Left lung (tissue), 10 donors: ENCODE results near the gene TST. TPM values are rescaled to one million over a fixed set of nuclear protein-coding genes. Genes with fewer than 3 reads are reported as not detected.
A peak's percentile ranks its signal among the peaks of the same experiment; 100 is the strongest.

Experiments used
- ATAC-seq: fragments of 200-7000 bp; cut with Tn5 transposase; one replicate; pipeline ENCODE4 v1.9.1; 2020; ENCODE audit warnings: moderate library complexity
- DNase-seq, 4 donors: peaks; one replicate each; pipeline ENCODE4 v3.0.0-alpha.2; 2013 to 2020
- H3K27ac ChIP-seq, 2 donors: fragments of 200-600 bp; sonication (generic) in 1 of 2; one replicate each; pipeline versions ENCODE4 v1.5.0 to v1.8.0; 2020 to 2021
- H3K27me3 ChIP-seq, 2 donors: fragments of 200-600 bp; sonication (generic) in 1 of 2; one replicate each; pipeline versions ENCODE4 v1.5.0 to v1.8.0; 2020 to 2021
- H3K36me3 ChIP-seq, 2 donors: fragments of 200-600 bp; sonication (generic) in 1 of 2; one replicate each; pipeline versions ENCODE4 v1.5.0 to v1.8.0; 2020 to 2021
- H3K4me1 ChIP-seq, 2 donors: fragments of 200-600 bp; one replicate each; pipeline ENCODE4 v1.8.0; 2021
- H3K4me3 ChIP-seq, 2 donors: fragments of 200-600 bp; sonication (generic) in 1 of 2; one replicate each; pipeline versions ENCODE4 v1.5.0 to v1.8.0; 2020 to 2021; ENCODE audit warnings: mild to moderate bottlenecking in 1 of 2
- H3K9me3 ChIP-seq, 2 donors: fragments of 200-600 bp; sonication (generic) in 1 of 2; one replicate each; pipeline versions ENCODE4 v1.5.0 to v1.8.0; 2020 to 2021
- intact Hi-C, 2 donors: fragments of 100-400 bp; cut with DNase I; formaldehyde crosslinking; loops; one replicate each; pipeline versions ENCODE4 v1.11.2 to v1.14.2; 2022
- polyA plus RNA-seq, 6 donors: library from polyadenylated mRNA; unstranded; fragments of 120-200 nt; gene quantifications; one replicate each; pipeline ENCODE4 v1.2.1, GENCODE V29; 2013; ENCODE audit not compliant: insufficient read length in 6 of 6
- total RNA-seq, 2 donors: library from RNA; stranded (reverse); fragmentation: NEBNext Ultra II Directional; extraction: Animal tissue kit (Norgen Biotek cat#: 25700); gene quantifications; one replicate each; pipeline ENCODE4 v1.2.1, GENCODE V29; 2021
- TF ChIP-seq, protein P1 (sequence below), 2 donors: fragments of 200-600 bp; sonication (generic) in 1 of 2; IDR thresholded peaks; one replicate each; pipeline versions ENCODE4 v1.5.0 to v1.8.0; 2021; ENCODE audit warnings: antibody characterized with exemption in 2 of 2
- donor health status: DM: no; HTN: yes; CAD: no.
- donor health status: DM: no; HTN: no; CAD: no.

The TST gene
- total and polyA plus RNA-seq, 8 donors: 14.7 to 52.0 (median 23.5) TPM

- no peaks in the 10 kb centered on the region for H3K27me3 ChIP-seq
- H3K9me3 ChIP-seq: no peaks in the 10 kb centered on the region
- no peak overlapping the region for H3K4me3 ChIP-seq
- DNase-seq (no peak), ATAC-seq (no peak)
- no peak overlapping the region for H3K27ac ChIP-seq
- TF ChIP-seq, protein P1, sequence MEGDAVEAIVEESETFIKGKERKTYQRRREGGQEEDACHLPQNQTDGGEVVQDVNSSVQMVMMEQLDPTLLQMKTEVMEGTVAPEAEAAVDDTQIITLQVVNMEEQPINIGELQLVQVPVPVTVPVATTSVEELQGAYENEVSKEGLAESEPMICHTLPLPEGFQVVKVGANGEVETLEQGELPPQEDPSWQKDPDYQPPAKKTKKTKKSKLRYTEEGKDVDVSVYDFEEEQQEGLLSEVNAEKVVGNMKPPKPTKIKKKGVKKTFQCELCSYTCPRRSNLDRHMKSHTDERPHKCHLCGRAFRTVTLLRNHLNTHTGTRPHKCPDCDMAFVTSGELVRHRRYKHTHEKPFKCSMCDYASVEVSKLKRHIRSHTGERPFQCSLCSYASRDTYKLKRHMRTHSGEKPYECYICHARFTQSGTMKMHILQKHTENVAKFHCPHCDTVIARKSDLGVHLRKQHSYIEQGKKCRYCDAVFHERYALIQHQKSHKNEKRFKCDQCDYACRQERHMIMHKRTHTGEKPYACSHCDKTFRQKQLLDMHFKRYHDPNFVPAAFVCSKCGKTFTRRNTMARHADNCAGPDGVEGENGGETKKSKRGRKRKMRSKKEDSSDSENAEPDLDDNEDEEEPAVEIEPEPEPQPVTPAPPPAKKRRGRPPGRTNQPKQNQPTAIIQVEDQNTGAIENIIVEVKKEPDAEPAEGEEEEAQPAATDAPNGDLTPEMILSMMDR (IDR thresholded peaks at IDR 0.05): no peak
- peaks cover 0 to 10% of the 10 kb centered on the region in 2 donors for H3K36me3 ChIP-seq
- peaks cover 12 to 44% of the 10 kb centered on the region in 2 donors for H3K4me1 ChIP-seq
- intact Hi-C loops: no loop called here
Observed at GRCh38 chr22:37014415-37014806, 4.8 kb downstream of the TST start.

DNA sequence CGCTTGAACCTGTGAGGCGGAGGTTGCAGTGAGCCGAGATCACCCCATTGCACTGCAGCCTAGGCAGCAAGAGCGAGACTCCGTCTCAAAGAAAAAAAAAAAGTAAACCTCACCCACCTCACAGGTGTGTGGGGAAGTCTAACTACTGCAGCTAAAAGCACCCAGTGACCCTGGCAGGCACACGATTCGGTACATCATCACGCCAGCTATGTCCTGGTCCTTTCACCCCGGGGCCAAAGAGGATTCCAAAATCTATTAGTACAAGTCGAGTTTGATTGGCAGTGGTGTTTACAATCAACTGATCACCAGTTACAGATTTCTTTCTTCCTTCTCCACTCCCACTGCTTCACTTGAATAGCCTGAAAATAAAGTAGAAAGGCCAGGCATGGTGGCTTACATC lies 6.3 kb downstream of the TST start:
- H3K9me3 ChIP-seq: no peaks in the 10 kb centered on the region
- TF ChIP-seq, protein P1 (IDR thresholded peaks at IDR 0.05): no peak
- no peak for ATAC-seq
- peaks cover 4 to 37% of the 10 kb centered on the region in 2 donors for H3K4me1 ChIP-seq
- DNase-seq: no peak
- peaks cover 0 to 9% of the 10 kb centered on the region in 2 donors for H3K36me3 ChIP-seq
- intact Hi-C loops: no loop called here
- H3K27ac ChIP-seq: no peak overlapping the region
- H3K27me3 ChIP-seq: no peaks in the 10 kb centered on the region
- no peak overlapping the region for H3K4me3 ChIP-seq

DNA sequence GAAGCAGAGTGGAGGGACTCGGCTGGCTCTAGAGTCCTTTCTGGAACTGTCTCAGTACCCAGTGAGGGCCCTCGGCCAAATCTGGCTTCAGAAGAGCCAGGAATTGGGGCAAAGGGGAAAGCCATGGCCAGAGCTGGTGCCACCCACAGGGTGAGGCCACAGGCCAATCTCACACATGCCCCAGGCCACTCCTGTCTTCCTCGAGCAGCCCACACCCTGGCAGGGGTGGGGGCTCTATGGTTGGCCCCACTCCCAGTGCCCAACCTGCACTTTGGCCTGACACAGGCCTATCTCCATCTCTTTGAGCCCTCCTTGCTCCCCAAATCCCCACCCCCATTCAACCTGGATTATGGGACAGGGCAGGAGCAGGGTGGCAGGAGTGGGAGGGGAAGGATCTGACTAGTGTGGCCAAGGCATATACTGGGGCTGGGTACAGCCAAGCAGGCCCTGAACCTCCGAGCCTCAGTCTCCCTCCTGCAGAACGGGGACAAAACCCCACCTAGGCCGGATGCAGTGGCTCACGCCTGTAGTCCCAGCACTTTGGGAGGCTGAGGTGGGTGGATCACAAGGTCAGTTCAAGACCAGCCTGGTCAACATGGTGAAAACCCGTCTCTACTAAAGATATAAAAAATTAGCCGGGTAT lies 6.9 kb downstream of the TST start:
- peaks cover 0 to 4% of the 10 kb centered on the region in 2 donors for H3K36me3 ChIP-seq
- peaks cover 0 to 37% of the 10 kb centered on the region in 2 donors for H3K4me1 ChIP-seq
- H3K4me3 ChIP-seq: no peak overlapping the region
- TF ChIP-seq, protein P1 (IDR thresholded peaks at IDR 0.05): no peak
- ATAC-seq (peak; percentile 74), DNase-seq (no peak)
- H3K27ac ChIP-seq: no peak overlapping the region
- intact Hi-C loops: no loop called here
- H3K27me3 ChIP-seq: no peaks in the 10 kb centered on the region
- no peaks in the 10 kb centered on the region for H3K9me3 ChIP-seq

DNA sequence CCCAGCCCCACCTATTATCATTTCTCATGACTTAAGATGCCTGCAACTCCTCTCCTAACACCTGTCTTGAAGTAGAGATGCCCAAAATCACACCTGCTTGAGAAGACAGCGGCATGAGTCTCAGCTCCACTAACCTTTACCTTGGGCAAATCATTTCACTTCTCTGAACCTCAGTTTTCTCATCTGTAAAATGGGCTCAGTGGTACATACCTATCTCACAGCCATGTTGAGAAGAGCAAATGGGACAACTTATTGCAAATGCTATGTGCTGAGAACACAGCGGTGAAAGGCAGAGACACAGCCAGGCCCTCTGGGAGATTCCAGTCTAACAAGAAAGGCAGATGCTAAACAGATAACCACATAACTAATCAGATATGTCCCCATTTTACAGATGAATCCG lies 7.8 kb downstream of the TST start:
- Histone ChIP-seq H3K27ac (no peak overlapping the region), H3K36me3 (peaks cover 0 to 4% of the 10 kb centered on the region in 2 donors), H3K27me3 (no peaks in the 10 kb centered on the region), H3K9me3 (no peaks in the 10 kb centered on the region), H3K4me3 (no peak overlapping the region), H3K4me1 (peaks cover 0 to 28% of the 10 kb centered on the region in 2 donors)
- intact Hi-C loops: no loop called here
- TF ChIP-seq, protein P1 (IDR thresholded peaks at IDR 0.05): no peak
- no peak for DNase-seq
- no peak for ATAC-seq

DNA sequence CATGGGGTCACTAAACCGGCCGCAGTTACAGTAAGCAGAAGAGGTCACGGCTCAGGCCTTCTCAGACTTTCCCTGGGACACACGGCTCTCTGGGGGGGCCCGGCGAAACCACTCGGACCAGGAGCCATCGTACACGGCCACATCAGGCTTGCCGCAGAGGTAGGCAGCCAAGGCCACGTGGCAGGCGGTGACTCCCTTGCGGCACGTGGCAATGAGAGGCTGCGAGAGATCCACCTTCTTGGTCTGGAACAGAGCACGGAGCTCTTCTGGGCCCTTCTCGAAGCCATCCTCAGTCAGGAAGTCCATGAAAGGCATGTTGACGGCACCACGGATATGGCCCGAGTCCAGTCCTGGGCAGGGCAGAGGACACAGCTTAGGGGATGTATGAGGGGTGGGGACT lies 8.3 kb downstream of the TST start:
- H3K4me1 ChIP-seq: peaks cover 0 to 26% of the 10 kb centered on the region in 2 donors
- DNase-seq (no peak), ATAC-seq (no peak)
- no peak overlapping the region for H3K4me3 ChIP-seq
- intact Hi-C loops: no loop called here
- H3K36me3 ChIP-seq: no peaks in the 10 kb centered on the region
- no peak overlapping the region for H3K27ac ChIP-seq
- TF ChIP-seq, protein P1 (IDR thresholded peaks at IDR 0.05): no peak
- no peaks in the 10 kb centered on the region for H3K9me3 ChIP-seq
- no peaks in the 10 kb centered on the region for H3K27me3 ChIP-seq
